Mesothelial cell of epicardium (in vitro differentiated cells): Measurements from ENCODE around the gene STXBP3. TPM values are rescaled to one million over a fixed set of nuclear protein-coding genes. Genes with fewer than 3 reads are reported as not detected.
"Not testable (repeated sequence)": the region's sequence is repeated elsewhere in the genome, so short reads cannot be mapped to it uniquely, and the experiment has no call there.

ENCODE experiments used
- DNase-seq, 2 experiments: peaks; one replicate each; pipeline ENCODE4 v3.0.0; 2021; ENCODE audit warnings: low spot score in 2 of 2; ENCODE audit not compliant: unreplicated experiment in 2 of 2
- H3K27ac Mint-ChIP-seq: 2 replicates; pipeline ENCODE4 v1.8.0; 2021; ENCODE audit warnings: mixed read lengths
- H3K27me3 Mint-ChIP-seq: 2 replicates; pipeline ENCODE4 v1.8.0; 2021; ENCODE audit warnings: low read depth, mixed read lengths
- H3K36me3 Mint-ChIP-seq: 2 replicates; pipeline ENCODE4 v1.8.0; 2021; ENCODE audit warnings: mixed read lengths
- H3K4me1 Mint-ChIP-seq: 2 replicates; pipeline ENCODE4 v1.8.0; 2021; ENCODE audit warnings: mixed read lengths
- H3K4me3 Mint-ChIP-seq: 2 replicates; pipeline ENCODE4 v1.8.0; 2021; ENCODE audit warnings: mild to moderate bottlenecking, moderate library complexity, mixed read lengths
- H3K9me3 Mint-ChIP-seq: 2 replicates; pipeline ENCODE4 v1.8.0; 2021; ENCODE audit warnings: mixed read lengths
- total RNA-seq: library from RNA; stranded (reverse); gene quantifications from 3 replicates; pipeline ENCODE4 v1.2.1, GENCODE V29; 2021
- TF ChIP-seq, protein P1 (sequence below): fragments of 200-600 bp; sonication (generic); IDR thresholded peaks from one replicate; pipeline ENCODE4 v1.5.0; 2021; ENCODE audit warnings: antibody characterized with exemption; ENCODE audit not compliant: unreplicated experiment

STXBP3 gene
- total RNA-seq = 37.8 to 43.1 TPM (median 40.9 TPM) in 3 replicates

- Mint-ChIP-seq H3K4me3 (peak within 1 kb of the TSS; percentile 91), H3K4me1 (peaks cover 16% of the 10 kb centered on the region)
Observed at GRCh38 chr1:108746382-108747170, at the start of gene STXBP3. Gene STXBP3 (plus strand): TSS chr1:108746674. CDS start chr1:108746738, 64 bp downstream.

GRCh38 chr1:108699375-108700332 is 46.8 kb upstream of the STXBP3 start:
- H3K4me3 Mint-ChIP-seq = no peak overlapping the region
- peak overlapping the region; percentile 11 for H3K27ac Mint-ChIP-seq
- no peaks in the 10 kb centered on the region for H3K9me3 Mint-ChIP-seq
- peaks cover 2% of the 10 kb centered on the region for H3K27me3 Mint-ChIP-seq
- peaks cover 7% of the 10 kb centered on the region for H3K4me1 Mint-ChIP-seq
- DNase-seq = no peak
- TF ChIP-seq, protein P1, sequence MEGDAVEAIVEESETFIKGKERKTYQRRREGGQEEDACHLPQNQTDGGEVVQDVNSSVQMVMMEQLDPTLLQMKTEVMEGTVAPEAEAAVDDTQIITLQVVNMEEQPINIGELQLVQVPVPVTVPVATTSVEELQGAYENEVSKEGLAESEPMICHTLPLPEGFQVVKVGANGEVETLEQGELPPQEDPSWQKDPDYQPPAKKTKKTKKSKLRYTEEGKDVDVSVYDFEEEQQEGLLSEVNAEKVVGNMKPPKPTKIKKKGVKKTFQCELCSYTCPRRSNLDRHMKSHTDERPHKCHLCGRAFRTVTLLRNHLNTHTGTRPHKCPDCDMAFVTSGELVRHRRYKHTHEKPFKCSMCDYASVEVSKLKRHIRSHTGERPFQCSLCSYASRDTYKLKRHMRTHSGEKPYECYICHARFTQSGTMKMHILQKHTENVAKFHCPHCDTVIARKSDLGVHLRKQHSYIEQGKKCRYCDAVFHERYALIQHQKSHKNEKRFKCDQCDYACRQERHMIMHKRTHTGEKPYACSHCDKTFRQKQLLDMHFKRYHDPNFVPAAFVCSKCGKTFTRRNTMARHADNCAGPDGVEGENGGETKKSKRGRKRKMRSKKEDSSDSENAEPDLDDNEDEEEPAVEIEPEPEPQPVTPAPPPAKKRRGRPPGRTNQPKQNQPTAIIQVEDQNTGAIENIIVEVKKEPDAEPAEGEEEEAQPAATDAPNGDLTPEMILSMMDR = no peak
- H3K36me3 Mint-ChIP-seq = peaks cover 41% of the 10 kb centered on the region

More at GRCh38 chr1:108746382-108747170, at the start of gene STXBP3:
- peaks cover 5% of the 10 kb centered on the region for H3K27me3 Mint-ChIP-seq
- H3K36me3 Mint-ChIP-seq = peaks cover 4% of the 10 kb centered on the region
- no peaks in the 10 kb centered on the region for H3K9me3 Mint-ChIP-seq
- DNase-seq = peak; percentile 99 to 100
- TF ChIP-seq, protein P1 = peak; percentile 87
- peak within 1 kb of the TSS; percentile 100 for H3K27ac Mint-ChIP-seq

DNA sequence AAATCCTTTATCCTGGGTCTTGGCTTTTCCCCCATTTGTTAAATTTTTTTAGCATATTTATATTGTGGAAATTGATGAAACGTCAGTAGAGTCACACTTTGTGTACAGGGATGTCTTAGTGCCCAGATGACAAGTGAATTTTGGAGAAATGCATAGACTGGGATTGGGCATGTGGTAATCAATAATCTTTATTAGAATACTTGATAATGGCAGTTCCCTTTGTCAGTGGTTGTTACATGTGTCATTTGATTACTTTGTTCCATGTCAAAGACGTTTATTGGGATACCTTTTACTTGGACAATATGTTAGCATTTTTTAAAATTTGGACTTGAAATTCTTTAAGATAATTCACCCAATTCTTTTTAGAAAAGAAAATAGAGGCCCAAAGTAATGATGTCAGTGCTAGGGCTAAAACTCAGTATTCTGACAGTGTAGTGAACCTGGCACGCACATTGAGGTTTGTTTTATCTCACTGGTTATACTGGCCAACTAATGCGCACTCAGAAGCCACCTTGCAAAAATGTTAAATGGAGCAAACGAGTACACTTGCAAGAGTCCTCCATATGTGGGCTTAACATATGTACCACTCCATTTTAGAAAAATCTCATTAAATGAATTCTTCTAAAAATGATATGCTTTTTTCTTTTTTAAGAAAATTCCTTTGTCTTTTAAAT is 45.2 kb upstream of the STXBP3 start:
- H3K27me3 Mint-ChIP-seq = peaks cover 15% of the 10 kb centered on the region
- H3K4me3 Mint-ChIP-seq = no peak overlapping the region
- no peaks in the 10 kb centered on the region for H3K9me3 Mint-ChIP-seq
- peaks cover 36% of the 10 kb centered on the region for H3K36me3 Mint-ChIP-seq
- no peak for DNase-seq
- no peaks in the 10 kb centered on the region for H3K4me1 Mint-ChIP-seq
- TF ChIP-seq, protein P1 = no peak
- no peak overlapping the region for H3K27ac Mint-ChIP-seq

DNA sequence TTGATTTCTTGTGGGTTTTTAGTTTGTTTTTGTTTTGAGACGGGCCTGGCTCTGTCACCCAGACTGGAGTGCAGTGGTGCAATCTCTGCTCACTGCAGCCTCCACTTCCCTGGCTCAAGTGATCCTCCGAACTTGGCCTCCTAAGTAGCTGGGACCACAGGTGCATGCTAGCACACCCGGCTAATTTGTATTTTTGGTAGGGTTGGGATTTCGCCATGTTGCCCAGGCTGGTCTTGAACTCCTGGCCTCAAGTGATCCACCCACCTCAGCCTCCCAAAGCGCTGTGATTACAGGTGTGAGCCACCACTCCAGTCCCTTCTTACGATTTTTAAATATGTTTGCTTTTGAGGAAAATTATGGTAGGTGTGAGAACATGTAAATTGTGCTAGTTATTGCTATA is 44.4 kb upstream of the STXBP3 start:
- H3K4me3 Mint-ChIP-seq, H3K27ac Mint-ChIP-seq, DNase-seq, H3K9me3 Mint-ChIP-seq, H3K4me1 Mint-ChIP-seq: not testable (repeated sequence)
- Mint-ChIP-seq H3K36me3 (peaks cover 33% of the 10 kb centered on the region), H3K27me3 (peaks cover 16% of the 10 kb centered on the region)

DNA sequence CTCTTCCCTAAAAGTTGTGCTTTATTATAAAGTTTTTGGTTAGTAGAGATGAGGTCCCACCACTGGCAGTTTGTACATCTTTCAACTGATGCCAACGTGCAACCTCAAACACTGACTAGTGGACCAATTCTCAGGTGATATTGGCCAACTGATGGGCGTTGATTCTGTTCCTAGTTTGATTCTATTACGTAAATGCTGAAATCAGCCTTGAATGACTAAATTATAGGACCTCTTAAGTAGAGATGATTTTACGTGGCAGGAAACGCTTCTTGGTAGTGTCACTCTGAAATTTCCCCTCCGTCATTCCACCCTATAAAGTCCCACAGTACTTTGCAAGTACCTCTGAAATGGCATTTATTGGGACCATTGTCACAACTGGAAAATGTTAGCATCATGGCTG is 42.5 kb upstream of the STXBP3 start:
- Mint-ChIP-seq H3K27me3 (peaks cover 21% of the 10 kb centered on the region), H3K4me1 (no peaks in the 10 kb centered on the region), H3K27ac (no peak overlapping the region), H3K4me3 (no peak overlapping the region), H3K36me3 (peaks cover 24% of the 10 kb centered on the region), H3K9me3 (no peaks in the 10 kb centered on the region)
- TF ChIP-seq, protein P1 = no peak
- DNase-seq = no peak
